Activated T-cell treated with anti-CD3 and anti-CD28 coated beads, Interleukin-2, amount 50 U/mL, for 4 hours (primary cell): Measurements from ENCODE around the gene TMEM30A. TPM values are rescaled to one million over a fixed set of nuclear protein-coding genes. Genes with fewer than 3 reads are reported as not detected.

Experiments
- ATAC-seq, 2 donors: fragments of 200-7000 bp; cut with Tn5 transposase; one replicate each; pipeline ENCODE4 v1.10.0; 2021
- DNase-seq: peaks from one replicate; pipeline ENCODE4 v3.0.0-alpha.2; 2020
- H3K27me3 Mint-ChIP-seq: one replicate; pipeline ENCODE4 v1.8.0; 2021; ENCODE audit warnings: low read depth, mixed read lengths
- H3K36me3 Mint-ChIP-seq: one replicate; pipeline ENCODE4 v1.8.0; 2022; ENCODE audit warnings: mixed read lengths; ENCODE audit not compliant: insufficient read depth
- H3K4me1 Mint-ChIP-seq: one replicate; pipeline ENCODE4 v1.8.0; 2021; ENCODE audit warnings: low read depth, mixed read lengths
- H3K4me3 Mint-ChIP-seq: one replicate; pipeline ENCODE4 v1.8.0; 2021; ENCODE audit warnings: mild to moderate bottlenecking, moderate library complexity, mixed read lengths
- H3K9me3 Mint-ChIP-seq: one replicate; pipeline ENCODE4 v1.8.0; 2021; ENCODE audit warnings: mixed read lengths
- total RNA-seq, 3 donors: library from RNA; stranded (reverse); gene quantifications; one replicate each; pipeline ENCODE4 v1.2.1, GENCODE V29; 2021

The TMEM30A gene
- total RNA-seq, 3 donors from 2014 or later: 47.7 to 60.4 (median 55.7) TPM

GRCh38 chr6:75224303-75224926 is 60.2 kb downstream of the TMEM30A start:
- Mint-ChIP-seq H3K4me1 (peaks cover 2% of the 10 kb centered on the region), H3K27me3 (peaks cover 8% of the 10 kb centered on the region), H3K4me3 (no peak overlapping the region), H3K9me3 (no peaks in the 10 kb centered on the region), H3K36me3 (no peaks in the 10 kb centered on the region)
- no peak for DNase-seq
- ATAC-seq: no peak

DNA sequence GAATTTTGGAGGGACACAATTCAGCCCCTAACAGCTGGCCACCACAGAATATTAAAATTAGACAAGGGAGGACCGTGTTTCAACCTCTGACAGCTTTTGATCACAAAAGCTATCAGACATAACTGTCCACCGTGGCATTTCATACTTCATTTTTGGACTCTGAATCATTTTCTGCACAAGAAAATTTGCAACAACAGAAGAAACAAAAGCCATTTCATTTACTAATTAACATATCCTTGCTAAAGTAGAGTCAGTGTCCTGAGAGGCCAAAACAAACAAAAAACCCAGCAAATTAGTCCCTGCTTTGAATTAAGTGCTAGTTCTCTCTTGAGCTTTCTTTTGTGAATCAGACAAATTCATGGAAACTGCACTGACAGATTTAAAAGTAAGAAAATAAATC is 61.2 kb downstream of the TMEM30A start:
- ATAC-seq: no peak
- H3K36me3 Mint-ChIP-seq: no peaks in the 10 kb centered on the region
- H3K4me3 Mint-ChIP-seq: no peak overlapping the region
- peaks cover 8% of the 10 kb centered on the region for H3K27me3 Mint-ChIP-seq
- no peaks in the 10 kb centered on the region for H3K9me3 Mint-ChIP-seq
- peaks cover 2% of the 10 kb centered on the region for H3K4me1 Mint-ChIP-seq
- DNase-seq: no peak

- no peak overlapping the region for H3K4me3 Mint-ChIP-seq
- ATAC-seq (no peak), DNase-seq (no peak)
- H3K36me3 Mint-ChIP-seq: no peaks in the 10 kb centered on the region
- peaks cover 7% of the 10 kb centered on the region for H3K4me1 Mint-ChIP-seq
- H3K27me3 Mint-ChIP-seq: peaks cover 12% of the 10 kb centered on the region
- H3K9me3 Mint-ChIP-seq: no peaks in the 10 kb centered on the region
Observed at GRCh38 chr6:75222261-75222660, 62.3 kb downstream of the TMEM30A start.

DNA sequence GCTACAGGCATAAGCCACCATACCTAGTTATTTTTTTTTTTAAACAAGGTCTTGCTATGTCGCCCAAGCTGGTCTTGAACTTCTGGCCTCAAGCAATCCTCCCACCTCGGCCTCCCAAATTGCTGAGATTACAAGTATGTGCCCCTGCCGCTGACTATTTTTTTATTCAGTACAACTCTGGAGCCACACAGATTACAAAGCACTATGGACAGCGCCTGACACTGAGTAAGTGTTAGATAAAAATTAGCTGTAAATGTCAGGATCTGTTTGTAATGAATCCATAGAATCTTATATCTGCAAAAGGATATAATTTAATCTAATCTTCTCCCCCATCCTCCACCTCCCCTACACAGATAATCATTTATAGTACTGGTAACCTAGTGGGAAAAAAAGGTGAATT is 63.5 kb downstream of the TMEM30A start:
- no peak overlapping the region for H3K4me3 Mint-ChIP-seq

GRCh38 chr6:75220357-75220756 is 64.2 kb downstream of the TMEM30A start:
- Mint-ChIP-seq H3K36me3 (no peaks in the 10 kb centered on the region), H3K4me3 (no peak overlapping the region), H3K9me3 (no peaks in the 10 kb centered on the region), H3K27me3 (peaks cover 22% of the 10 kb centered on the region), H3K4me1 (peaks cover 6% of the 10 kb centered on the region)
- no peak for DNase-seq
- no peak for ATAC-seq

More for the DNA sequence above, 63.5 kb downstream of the TMEM30A start:
- DNase-seq (no peak), ATAC-seq (no peak)
- H3K4me1 Mint-ChIP-seq: peaks cover 8% of the 10 kb centered on the region
- no peaks in the 10 kb centered on the region for H3K36me3 Mint-ChIP-seq
- peaks cover 22% of the 10 kb centered on the region for H3K27me3 Mint-ChIP-seq
- no peaks in the 10 kb centered on the region for H3K9me3 Mint-ChIP-seq

- Mint-ChIP-seq H3K9me3 (no peaks in the 10 kb centered on the region), H3K36me3 (no peaks in the 10 kb centered on the region), H3K4me1 (peaks cover 6% of the 10 kb centered on the region), H3K27me3 (peaks cover 30% of the 10 kb centered on the region), H3K4me3 (no peak overlapping the region)
- DNase-seq (no peak), ATAC-seq (no peak)
Observed at GRCh38 chr6:75219263-75219662, 65.3 kb downstream of the TMEM30A start.

GRCh38 chr6:75217193-75217592 is 67.4 kb downstream of the TMEM30A start:
- Mint-ChIP-seq H3K4me1 (peaks cover 6% of the 10 kb centered on the region), H3K4me3 (no peak overlapping the region), H3K27me3 (peaks cover 33% of the 10 kb centered on the region), H3K9me3 (no peaks in the 10 kb centered on the region), H3K36me3 (no peaks in the 10 kb centered on the region)
- ATAC-seq (peak in 1 of 2 donors; percentile 21), DNase-seq (no peak)

DNA sequence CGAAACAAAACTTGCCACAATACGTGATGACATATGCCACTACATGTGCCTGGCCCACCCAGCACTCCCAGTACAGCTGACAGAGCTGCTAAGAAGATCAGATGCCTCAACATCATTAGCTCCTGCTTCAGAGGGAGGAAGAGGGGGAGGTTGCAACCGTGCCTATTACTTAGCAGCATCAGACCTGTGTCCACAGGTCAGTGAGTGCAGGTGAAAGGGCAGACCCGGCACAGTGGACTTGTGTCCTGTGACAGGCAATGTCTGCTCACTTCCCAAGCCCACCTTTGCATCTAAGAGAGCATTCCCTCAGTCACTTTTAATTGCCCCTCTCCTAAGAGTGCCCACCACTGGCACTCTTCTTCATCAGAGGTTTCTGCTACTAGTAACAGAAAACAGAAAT is 69.3 kb downstream of the TMEM30A start:
- H3K36me3 Mint-ChIP-seq: no peaks in the 10 kb centered on the region
- H3K9me3 Mint-ChIP-seq: no peaks in the 10 kb centered on the region
- no peak overlapping the region for H3K4me3 Mint-ChIP-seq
- ATAC-seq (no peak), DNase-seq (no peak)
- H3K27me3 Mint-ChIP-seq: peaks cover 41% of the 10 kb centered on the region
- peaks cover 9% of the 10 kb centered on the region for H3K4me1 Mint-ChIP-seq

DNA sequence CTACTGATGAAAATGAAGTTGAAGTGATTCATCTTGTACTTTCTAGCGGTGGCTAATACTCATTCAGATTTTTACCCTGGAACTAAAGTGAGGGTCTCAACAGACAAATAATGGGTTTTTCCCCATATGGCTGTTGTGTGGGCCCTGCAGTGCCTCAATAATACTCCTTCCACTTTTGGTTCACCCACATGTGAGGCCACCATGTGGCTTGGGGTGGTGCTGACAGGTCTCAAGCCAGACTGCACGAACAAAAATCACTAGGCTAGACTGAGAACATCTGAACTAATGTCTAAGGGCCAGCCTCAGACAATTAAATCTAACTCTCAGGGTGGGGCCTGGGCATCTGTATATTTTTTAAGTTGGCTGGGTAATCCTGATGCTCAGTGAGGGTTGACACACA is 70.9 kb downstream of the TMEM30A start:
- Mint-ChIP-seq H3K27me3 (peaks cover 45% of the 10 kb centered on the region), H3K36me3 (no peaks in the 10 kb centered on the region), H3K4me3 (no peak overlapping the region), H3K4me1 (peaks cover 10% of the 10 kb centered on the region), H3K9me3 (no peaks in the 10 kb centered on the region)
- ATAC-seq: no peak
- no peak for DNase-seq

DNA sequence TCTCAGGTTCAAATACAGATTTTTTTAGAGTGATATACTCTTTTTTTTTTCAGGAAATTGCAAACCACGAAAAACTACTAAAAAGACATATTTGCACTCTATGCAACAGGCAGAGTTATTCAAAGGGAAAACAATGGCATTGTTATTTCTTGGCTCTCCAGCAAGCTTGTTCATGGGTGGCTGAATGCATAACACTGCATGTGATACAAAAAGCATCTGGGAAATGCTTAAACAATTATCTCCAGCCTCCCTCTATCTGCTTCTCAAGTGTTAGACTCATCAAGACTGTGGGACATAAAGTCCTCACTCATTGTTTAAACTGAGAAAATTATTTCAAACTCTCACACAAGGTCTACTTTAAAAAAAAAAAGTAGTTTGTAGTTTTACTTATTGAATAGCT is 71.5 kb downstream of the TMEM30A start:
- no peak for ATAC-seq
- Mint-ChIP-seq H3K9me3 (no peaks in the 10 kb centered on the region), H3K4me1 (peaks cover 17% of the 10 kb centered on the region), H3K27me3 (peaks cover 51% of the 10 kb centered on the region), H3K36me3 (no peaks in the 10 kb centered on the region), H3K4me3 (no peak overlapping the region)
- DNase-seq: no peak

GRCh38 chr6:75211920-75212590 is 72.5 kb downstream of the TMEM30A start:
- Mint-ChIP-seq H3K4me1 (peaks cover 20% of the 10 kb centered on the region), H3K27me3 (peaks cover 54% of the 10 kb centered on the region)

GRCh38 chr6:75210885-75211739 is 73.5 kb downstream of the TMEM30A start:
- Mint-ChIP-seq H3K27me3 (peaks cover 53% of the 10 kb centered on the region), H3K4me1 (peaks cover 28% of the 10 kb centered on the region), H3K9me3 (no peaks in the 10 kb centered on the region), H3K4me3 (no peak overlapping the region), H3K36me3 (no peaks in the 10 kb centered on the region)
- DNase-seq: peak; percentile 42
- no peak for ATAC-seq

More at GRCh38 chr6:75211920-75212590, 72.5 kb downstream of the TMEM30A start:
- H3K9me3 Mint-ChIP-seq: no peaks in the 10 kb centered on the region
- H3K36me3 Mint-ChIP-seq: no peaks in the 10 kb centered on the region
- ATAC-seq (no peak), DNase-seq (no peak)
- no peak overlapping the region for H3K4me3 Mint-ChIP-seq

DNA sequence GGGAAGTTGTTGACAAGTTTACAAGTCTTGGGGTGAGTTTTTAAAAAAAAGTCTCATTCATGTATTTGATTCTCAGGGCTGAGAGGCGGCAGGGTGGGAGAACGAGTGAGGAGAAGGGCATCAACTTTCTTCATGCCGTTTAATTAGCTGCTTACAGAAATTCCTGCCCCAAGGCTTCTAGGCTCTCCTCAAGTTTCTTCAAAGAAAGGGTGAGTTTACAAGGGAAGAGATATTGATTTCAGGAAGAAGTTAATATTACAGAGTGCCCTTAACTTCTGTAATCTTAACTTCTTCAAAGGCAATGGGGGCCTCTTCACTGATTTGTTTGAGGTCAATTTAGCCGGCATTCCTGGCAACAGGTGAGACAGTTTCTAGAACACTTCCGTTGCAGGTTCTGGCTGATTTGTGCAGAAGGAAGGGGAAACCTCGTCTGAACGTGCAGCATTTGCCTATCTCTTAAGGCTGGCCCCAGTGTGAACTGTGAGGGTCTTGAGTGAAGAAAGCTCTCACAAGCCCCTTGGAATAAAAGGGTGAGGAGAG is 75.3 kb downstream of the TMEM30A start:
- DNase-seq: no peak
- Mint-ChIP-seq H3K27me3 (peaks cover 64% of the 10 kb centered on the region), H3K36me3 (no peaks in the 10 kb centered on the region), H3K4me3 (no peak overlapping the region), H3K9me3 (no peaks in the 10 kb centered on the region), H3K4me1 (peaks cover 46% of the 10 kb centered on the region)
- no peak for ATAC-seq
